Osteocyte (in vitro differentiated cells): ENCODE results near the gene SUPT3H. TPM values are rescaled to one million over a fixed set of nuclear protein-coding genes. Genes with fewer than 3 reads are reported as not detected.

Experiments
- DNase-seq: peaks from one replicate; pipeline ENCODE4 v3.0.0; 2021; ENCODE audit warnings: mixed read lengths; ENCODE audit not compliant: unreplicated experiment; ENCODE audit errors: extremely low spot score
- H3K27ac Mint-ChIP-seq: one replicate; pipeline ENCODE4 v1.8.0; 2021; ENCODE audit warnings: mild to moderate bottlenecking, mixed read lengths; ENCODE audit not compliant: unreplicated experiment
- H3K27me3 Mint-ChIP-seq: one replicate; pipeline ENCODE4 v1.8.0; 2021; ENCODE audit warnings: mixed read lengths; ENCODE audit not compliant: unreplicated experiment
- H3K36me3 Mint-ChIP-seq: one replicate; pipeline ENCODE4 v1.8.0; 2021; ENCODE audit warnings: mixed read lengths; ENCODE audit not compliant: unreplicated experiment
- H3K4me1 Mint-ChIP-seq: one replicate; pipeline ENCODE4 v1.8.0; 2021; ENCODE audit warnings: mixed read lengths; ENCODE audit not compliant: unreplicated experiment
- H3K4me3 Mint-ChIP-seq: one replicate; pipeline ENCODE4 v1.8.0; 2021; ENCODE audit warnings: mild to moderate bottlenecking, moderate library complexity, mixed read lengths; ENCODE audit not compliant: unreplicated experiment
- H3K9me3 Mint-ChIP-seq: one replicate; pipeline ENCODE4 v1.8.0; 2021; ENCODE audit warnings: mixed read lengths; ENCODE audit not compliant: unreplicated experiment
- total RNA-seq: library from RNA; stranded (reverse); gene quantifications from 2 replicates; pipeline ENCODE4 v1.2.1, GENCODE V29; 2021
- TF ChIP-seq, protein P1 (sequence below): fragments of 200-600 bp; sonication (generic); IDR thresholded peaks from 2 replicates; pipeline ENCODE4 v1.5.0; 2021; ENCODE audit warnings: antibody characterized with exemption, mild to moderate bottlenecking, moderate library complexity

SUPT3H gene
- total RNA-seq, 1 donor from 2014 or later, result 13.2 TPM

- TF ChIP-seq, protein P1, sequence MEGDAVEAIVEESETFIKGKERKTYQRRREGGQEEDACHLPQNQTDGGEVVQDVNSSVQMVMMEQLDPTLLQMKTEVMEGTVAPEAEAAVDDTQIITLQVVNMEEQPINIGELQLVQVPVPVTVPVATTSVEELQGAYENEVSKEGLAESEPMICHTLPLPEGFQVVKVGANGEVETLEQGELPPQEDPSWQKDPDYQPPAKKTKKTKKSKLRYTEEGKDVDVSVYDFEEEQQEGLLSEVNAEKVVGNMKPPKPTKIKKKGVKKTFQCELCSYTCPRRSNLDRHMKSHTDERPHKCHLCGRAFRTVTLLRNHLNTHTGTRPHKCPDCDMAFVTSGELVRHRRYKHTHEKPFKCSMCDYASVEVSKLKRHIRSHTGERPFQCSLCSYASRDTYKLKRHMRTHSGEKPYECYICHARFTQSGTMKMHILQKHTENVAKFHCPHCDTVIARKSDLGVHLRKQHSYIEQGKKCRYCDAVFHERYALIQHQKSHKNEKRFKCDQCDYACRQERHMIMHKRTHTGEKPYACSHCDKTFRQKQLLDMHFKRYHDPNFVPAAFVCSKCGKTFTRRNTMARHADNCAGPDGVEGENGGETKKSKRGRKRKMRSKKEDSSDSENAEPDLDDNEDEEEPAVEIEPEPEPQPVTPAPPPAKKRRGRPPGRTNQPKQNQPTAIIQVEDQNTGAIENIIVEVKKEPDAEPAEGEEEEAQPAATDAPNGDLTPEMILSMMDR, result no peak
- Mint-ChIP-seq H3K27ac (no peak overlapping the region), H3K4me3 (no peak overlapping the region), H3K9me3 (peaks cover 27% of the 10 kb centered on the region), H3K4me1 (no peaks in the 10 kb centered on the region), H3K36me3 (peaks cover 11% of the 10 kb centered on the region), H3K27me3 (no peaks in the 10 kb centered on the region)
- DNase-seq, result no peak
Measured at GRCh38 chr6:45229416-45229815, 148.3 kb downstream of the SUPT3H start.

DNA sequence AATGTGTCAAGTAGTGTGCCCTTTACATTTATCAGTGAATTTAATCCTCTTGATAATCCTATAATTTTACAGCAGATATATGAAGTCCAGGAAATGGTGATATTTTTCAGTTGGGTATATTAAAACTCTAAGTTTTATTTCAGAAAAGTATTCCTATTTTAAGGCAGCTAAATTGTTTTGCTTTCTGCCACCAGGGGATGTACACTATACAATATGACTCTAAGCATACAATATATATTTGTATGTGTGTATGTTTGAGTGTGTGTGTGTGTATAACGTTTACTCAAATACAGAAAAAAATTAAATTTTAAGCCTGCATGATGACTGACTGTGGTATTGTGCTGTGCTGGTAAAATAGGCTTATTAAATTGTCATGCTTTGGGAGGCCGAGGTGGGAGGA lies 151.7 kb downstream of the SUPT3H start:
- Mint-ChIP-seq H3K27me3 (no peaks in the 10 kb centered on the region), H3K4me1 (no peaks in the 10 kb centered on the region), H3K4me3 (no peak overlapping the region), H3K36me3 (peaks cover 4% of the 10 kb centered on the region), H3K9me3 (peaks cover 6% of the 10 kb centered on the region), H3K27ac (no peak overlapping the region)
- TF ChIP-seq, protein P1, result peak; percentile 18
- DNase-seq, result no peak

- Mint-ChIP-seq H3K27me3 (no peaks in the 10 kb centered on the region), H3K27ac (no peak overlapping the region), H3K4me1 (peaks cover 2% of the 10 kb centered on the region), H3K36me3 (peaks cover 2% of the 10 kb centered on the region), H3K9me3 (peaks cover 3% of the 10 kb centered on the region), H3K4me3 (no peak overlapping the region)
- DNase-seq, result no peak
- TF ChIP-seq, protein P1, result no peak
Measured at GRCh38 chr6:45222380-45222779, 155.4 kb downstream of the SUPT3H start.

DNA sequence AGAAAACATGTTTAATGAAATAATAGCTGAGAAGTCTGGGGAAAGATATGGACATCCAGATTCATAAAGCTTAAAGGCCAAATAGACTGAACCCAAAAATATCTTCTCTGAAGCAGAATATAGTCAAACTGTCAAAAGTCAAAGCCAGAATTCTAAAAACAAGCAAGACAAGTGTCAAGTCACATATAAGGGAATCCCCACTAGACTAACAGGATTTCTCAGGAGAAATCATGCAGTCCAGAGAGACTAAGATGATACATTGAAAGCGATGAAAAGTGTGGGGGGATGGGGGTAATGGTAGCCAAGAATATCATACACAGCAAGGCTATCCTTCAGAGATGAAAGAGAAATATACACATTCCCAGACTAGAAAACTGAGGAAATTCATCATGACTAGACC lies 162.0 kb downstream of the SUPT3H start:
- no peak overlapping the region for H3K4me3 Mint-ChIP-seq
- no peak overlapping the region for H3K27ac Mint-ChIP-seq
- no peak for DNase-seq
- H3K4me1 Mint-ChIP-seq, result peaks cover 5% of the 10 kb centered on the region
- TF ChIP-seq, protein P1, result no peak
- peaks cover 15% of the 10 kb centered on the region for H3K9me3 Mint-ChIP-seq
- peaks cover 7% of the 10 kb centered on the region for H3K36me3 Mint-ChIP-seq
- no peaks in the 10 kb centered on the region for H3K27me3 Mint-ChIP-seq

GRCh38 chr6:45212976-45213375 lies 164.8 kb downstream of the SUPT3H start:
- Mint-ChIP-seq H3K4me1 (peaks cover 3% of the 10 kb centered on the region), H3K27ac (no peak overlapping the region), H3K36me3 (peaks cover 17% of the 10 kb centered on the region), H3K9me3 (peaks cover 32% of the 10 kb centered on the region), H3K4me3 (no peak overlapping the region), H3K27me3 (no peaks in the 10 kb centered on the region)
- TF ChIP-seq, protein P1, result no peak
- no peak for DNase-seq
